GM12878 (cell line): ENCODE data around the gene ADAMTSL3. TPM values are rescaled to one million over a fixed set of nuclear protein-coding genes. Genes with fewer than 3 reads are reported as not detected.

Experiments
- ATAC-seq: fragments of 200-7000 bp; cut with Tn5 transposase; 3 replicates; pipeline ENCODE4 v1.9.1; 2020; ENCODE audit warnings: mild to moderate bottlenecking, moderate library complexity
- BruUV-seq: library from RNA; stranded (reverse); fragments of 400-500 nt; replicated peaks from 2 replicates; lab custom pipeline; 2021; lab: Mats Ljungman, UMichigan
- CTCF ChIA-PET: fragments of 300-600 bp; sonication (Branson Sonifier 250); formaldehyde crosslinking; extraction: SDS; loops from one replicate; lab custom pipeline; 2021; ENCODE audit warnings: inconsistent platforms; lab: Yijun Ruan, JAX
- POLR2A ChIA-PET: fragments of 350-600 bp; formaldehyde crosslinking; extraction: SDS; loops from one replicate; lab custom pipeline; 2021; ENCODE audit warnings: inconsistent platforms; lab: Charles Lee
- RAD21 ChIA-PET: fragments of 300-600 bp; sonication (Branson Sonifier 250); formaldehyde crosslinking; loops from one replicate; lab custom pipeline; 2023; ENCODE audit warnings: antibody characterized with exemption; ENCODE audit not compliant: unreplicated experiment; lab: Charles Lee
- SMC1A ChIA-PET: fragments of 300-600 bp; sonication (Branson Sonifier 250); formaldehyde crosslinking; loops from one replicate; lab custom pipeline; 2023; ENCODE audit not compliant: unreplicated experiment, uncharacterized antibody; lab: Charles Lee
- DNase-seq: peaks from one replicate; pipeline ENCODE4 v3.0.0-alpha.2; 2011; ENCODE audit warnings: low read depth, low spot score
- FAIRE-seq: peaks from 3 replicates; lab custom pipeline; 2011; peaks lifted over from hg19 to GRCh38; lab: Jason Lieb, UNC
- H2AFZ ChIP-seq: 2 replicates; pipeline ENCODE4 v1.6.0; 2011; ENCODE audit warnings: low read depth, low read length, control low read depth; ENCODE audit not compliant: control insufficient read depth
- H3K27ac ChIP-seq: 2 replicates; pipeline ENCODE4 v1.5.1; 2011; ENCODE audit warnings: control low read depth; ENCODE audit not compliant: control insufficient read depth, insufficient read depth
- H3K27me3 ChIP-seq, 2 experiments: replicated peaks in 1 of 2; 2 replicates each; pipeline versions ENCODE4 v1.6.0 to v1.6.1; 2011; ENCODE audit warnings: low read length in 1 of 2; ENCODE audit not compliant: control insufficient read depth in 2 of 2, insufficient read depth in 2 of 2
- H3K36me3 ChIP-seq, 2 experiments: 2 replicates each; pipeline ENCODE4 v1.5.1; 2011; ENCODE audit warnings: low read length in 1 of 2; ENCODE audit not compliant: control insufficient read depth in 2 of 2, insufficient read depth in 2 of 2
- H3K4me1 ChIP-seq: 2 replicates; pipeline ENCODE4 v1.6.1; 2011; ENCODE audit warnings: mild to moderate bottlenecking, low read length, moderate library complexity, mixed read lengths; ENCODE audit not compliant: control insufficient read depth, insufficient read depth
- H3K4me2 ChIP-seq: 2 replicates; pipeline ENCODE4 v1.6.0; 2011; ENCODE audit warnings: control low read depth; ENCODE audit not compliant: control insufficient read depth, insufficient read depth
- H3K4me3 ChIP-seq: fragments of 200-600 bp; sonication (generic); 2 replicates; pipeline ENCODE4 v1.5.1; 2016
- H3K79me2 ChIP-seq: 2 replicates; pipeline ENCODE4 v1.6.0; 2011; ENCODE audit warnings: low read length; ENCODE audit not compliant: control insufficient read depth, insufficient read depth
- H3K9ac ChIP-seq: 2 replicates; pipeline ENCODE4 v1.8.0; 2011; ENCODE audit warnings: low read length, control low read depth, mixed read lengths; ENCODE audit not compliant: control insufficient read depth, insufficient read depth
- H3K9me3 ChIP-seq: replicated peaks from 3 replicates; pipeline ENCODE4 v1.5.1; 2011; ENCODE audit warnings: mild to moderate bottlenecking, low read length; ENCODE audit not compliant: control insufficient read depth, insufficient read depth
- H4K20me1 ChIP-seq: 2 replicates; pipeline ENCODE4 v1.6.0; 2011; ENCODE audit not compliant: control insufficient read depth, insufficient read depth
- BHLHE40 ChIP-seq, 2 experiments: fragments of 450-650 bp in 1 of 2; IDR thresholded peaks; 2 replicates each; pipeline ENCODE4 v1.6.1; 2011 to 2017; ENCODE audit warnings: low read depth in 2 of 2, borderline replicate concordance in 1 of 2, improper control_type of control experiment in 1 of 2, low read length in 1 of 2, mild to moderate bottlenecking in 1 of 2
- EGR1 ChIP-seq, 2 experiments: IDR thresholded peaks; 1 replicate in 1 of 2; 2 replicates in 1 of 2; pipeline ENCODE4 v1.6.1; 2011 to 2012; ENCODE audit warnings: low read depth in 2 of 2, low read length in 2 of 2, borderline replicate concordance in 1 of 2, mild to moderate bottlenecking in 1 of 2, moderate library complexity in 1 of 2
- GATAD2B ChIP-seq: fragments of 450-650 bp; conservative IDR thresholded peaks from 2 replicates; pipeline ENCODE4 v1.6.1; 2017; ENCODE audit warnings: low read depth, mild to moderate bottlenecking, moderate library complexity
- HDGF ChIP-seq: fragments of 450-650 bp; IDR thresholded peaks from 2 replicates; pipeline ENCODE4 v1.6.1; 2016; ENCODE audit warnings: antibody characterized with exemption
- LARP7 ChIP-seq: fragments of 450-650 bp; IDR thresholded peaks from 2 replicates; pipeline ENCODE4 v1.6.1; 2017; ENCODE audit warnings: mild to moderate bottlenecking
- POU2F2 ChIP-seq: IDR thresholded peaks from 3 replicates; pipeline ENCODE4 v1.6.1; 2011; ENCODE audit warnings: low read depth, mild to moderate bottlenecking, low read length, borderline replicate concordance
- RCOR1 ChIP-seq: conservative IDR thresholded peaks from 2 replicates; pipeline ENCODE4 v1.6.1; 2012; ENCODE audit warnings: low read depth, low read length, improper control_type of control experiment
- RFX5 ChIP-seq: IDR thresholded peaks from 2 replicates; pipeline ENCODE4 v1.6.1; 2011; ENCODE audit warnings: low read depth, low read length, improper control_type of control experiment
- SIN3A ChIP-seq: IDR thresholded peaks from 2 replicates; pipeline ENCODE4 v1.6.1; 2012; ENCODE audit warnings: low read depth, low read length, improper control_type of control experiment
- SPI1 ChIP-seq: IDR thresholded peaks from 2 replicates; pipeline ENCODE4 v1.6.1; 2011; ENCODE audit warnings: low read depth, mild to moderate bottlenecking, low read length, moderate library complexity, borderline replicate concordance; ENCODE audit not compliant: insufficient read depth
- STAT1 ChIP-seq: fragments of 450-650 bp; conservative IDR thresholded peaks from 2 replicates; pipeline ENCODE4 v1.6.1; 2014; ENCODE audit warnings: antibody characterized with exemption, mild to moderate bottlenecking
- ZBED1 ChIP-seq: IDR thresholded peaks from 2 replicates; pipeline ENCODE4 v1.6.1; 2016; ENCODE audit warnings: borderline replicate concordance
- WGBS: methylation state at CpG from one replicate; pipeline ENCODE4 v1.1.6; 2016; ENCODE audit warnings: low lambda C conversion rate; ENCODE audit not compliant: insufficient replicate concordance, insufficient coverage; ENCODE audit errors: missing lambda C conversion rate; 5-methylcytosine and 5-hydroxymethylcytosine counted together
- in situ Hi-C: fragments of 300-500 bp; cut with MboI; formaldehyde crosslinking; loops from 9 replicates; pipeline ENCODE4 v1.14.3; 2018; ENCODE audit warnings: mixed read lengths
- intact Hi-C: fragments of 100-400 bp; cut with micrococcal nuclease; formaldehyde crosslinking; loops from one replicate; pipeline ENCODE4 v1.14.2; 2022; ENCODE audit not compliant: unreplicated experiment
- polyA plus RNA-seq, 11 experiments: library from polyadenylated mRNA; depleted of rRNA in 4 of 11; unstranded in 6 of 11; stranded (reverse) in 5 of 11; fragments of >200 nt; fragmentation: Nextera tagmentation in 4 of 11; fragmentation: Illumina TruSeq in 1 of 11; extraction: Ambion mirVana in 4 of 11; extraction: Trizol in 1 of 11; gene quantifications; 1 replicate in 1 of 11; 2 replicates in 10 of 11; pipeline versions ENCODE4 v1.2.1 to v1.2.3, GENCODE V29; 2011 to 2016; ENCODE audit warnings: inconsistent platforms in 2 of 11, missing spikeins in 2 of 11, low read depth in 1 of 11
- total RNA-seq, 4 experiments: library from RNA; depleted of rRNA in 3 of 4; stranded (reverse); fragments of >200 nt in 3 of 4; fragmentation: Illumina TruSeq in 1 of 4; extraction: Trizol in 1 of 4; gene quantifications; 2 replicates each; pipeline versions ENCODE4 v1.2.1 to v1.2.3, GENCODE V29; 2013 to 2021
- TF ChIP-seq, protein P1 (sequence below): fragments of 450-650 bp; IDR thresholded peaks from 2 replicates; pipeline ENCODE4 v1.6.1; 2017; ENCODE audit warnings: mild to moderate bottlenecking, low read depth, inconsistent platforms; ENCODE audit not compliant: poor library complexity, severe bottlenecking

ADAMTSL3 gene
- total and polyA plus RNA-seq, 10 of the 15 experiments (the other 5 are each of a cell fraction or from before 2014, with no cell fraction given) = 0.01 to 0.28 (median 0.13) TPM

DNA sequence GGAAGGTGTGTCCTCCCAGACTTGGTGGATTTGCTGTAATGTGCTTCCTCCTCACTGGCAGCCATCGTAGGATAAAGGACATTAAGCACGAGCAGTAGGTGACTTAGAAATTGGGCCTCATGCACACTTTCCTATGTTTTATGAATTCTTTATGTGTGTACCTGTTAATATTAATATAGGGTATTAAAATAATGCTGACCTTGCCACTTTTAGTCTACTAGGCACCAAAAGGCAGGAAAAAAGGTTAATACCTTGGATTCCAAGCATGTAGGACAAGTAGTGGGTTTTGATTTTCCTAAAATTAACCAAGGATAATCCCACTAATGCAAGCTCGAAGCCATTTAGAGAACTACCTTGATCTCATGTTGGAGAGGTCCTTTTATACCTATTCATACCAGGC, 55.9 kb downstream of the ADAMTSL3 start:
- in situ Hi-C loops = no loop called here
- ChIA-PET POLR2A (no interaction called here), CTCF (interaction anchor here (1.3 kb wide), 1 partner anchor 325 kb away, joined by 4 read pairs; no protein-coding TSS in a partner anchor), RAD21 (no interaction called here)
- no TSS peak for BruUV-seq
- intact Hi-C loops = no loop called here
- H3K79me2 ChIP-seq = no peaks in the 10 kb centered on the region
- H3K4me3 ChIP-seq = no peak overlapping the region
- H4K20me1 ChIP-seq = no peaks in the 10 kb centered on the region
- H3K9ac ChIP-seq = no peak overlapping the region
- H3K4me1 ChIP-seq = no peaks in the 10 kb centered on the region
- 18% methylated on average over 3 of the region's 3 CpGs for WGBS
- no peak overlapping the region for H2AFZ ChIP-seq
- no peaks in the 10 kb centered on the region for H3K36me3 ChIP-seq
- ATAC-seq (no peak), DNase-seq (no peak)
- H3K4me2 ChIP-seq = no peak overlapping the region
- no peak for TF ChIP-seq SPI1
- TF ChIP-seq LARP7 = no peak
- TF ChIP-seq BHLHE40 (IDR thresholded peaks at IDR 0.05; ENCODE audit: borderline replicate concordance in 1 of 2, low read depth in 2 of 2, low read length in 1 of 2) = no peak
- no peak for TF ChIP-seq ZBED1
- no peak for TF ChIP-seq STAT1
- TF ChIP-seq RCOR1 = no peak
- TF ChIP-seq HDGF = no peak
- TF ChIP-seq, protein P1, sequence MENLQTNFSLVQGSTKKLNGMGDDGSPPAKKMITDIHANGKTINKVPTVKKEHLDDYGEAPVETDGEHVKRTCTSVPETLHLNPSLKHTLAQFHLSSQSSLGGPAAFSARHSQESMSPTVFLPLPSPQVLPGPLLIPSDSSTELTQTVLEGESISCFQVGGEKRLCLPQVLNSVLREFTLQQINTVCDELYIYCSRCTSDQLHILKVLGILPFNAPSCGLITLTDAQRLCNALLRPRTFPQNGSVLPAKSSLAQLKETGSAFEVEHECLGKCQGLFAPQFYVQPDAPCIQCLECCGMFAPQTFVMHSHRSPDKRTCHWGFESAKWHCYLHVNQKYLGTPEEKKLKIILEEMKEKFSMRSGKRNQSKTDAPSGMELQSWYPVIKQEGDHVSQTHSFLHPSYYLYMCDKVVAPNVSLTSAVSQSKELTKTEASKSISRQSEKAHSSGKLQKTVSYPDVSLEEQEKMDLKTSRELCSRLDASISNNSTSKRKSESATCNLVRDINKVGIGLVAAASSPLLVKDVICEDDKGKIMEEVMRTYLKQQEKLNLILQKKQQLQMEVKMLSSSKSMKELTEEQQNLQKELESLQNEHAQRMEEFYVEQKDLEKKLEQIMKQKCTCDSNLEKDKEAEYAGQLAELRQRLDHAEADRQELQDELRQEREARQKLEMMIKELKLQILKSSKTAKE = no peak
- no peak for TF ChIP-seq SIN3A
- no peak for TF ChIP-seq EGR1 (IDR thresholded peaks at IDR 0.05; ENCODE audit: borderline replicate concordance in 1 of 2, low read depth in 2 of 2, low read length in 2 of 2)
- TF ChIP-seq RFX5 = no peak
- TF ChIP-seq GATAD2B = no peak
- no peak for TF ChIP-seq POU2F2
- TF ChIP-seq, all 136 proteins: peak for 0
- SMC1A ChIA-PET = interaction anchor here (0.7 kb wide), 1 partner anchor 43 kb away, joined by 3 read pairs; no protein-coding TSS in a partner anchor
- Histone ChIP-seq H3K27ac (no peak overlapping the region), H3K27me3 (0 out of 4 replicates have a peak, but pooled peaks cover 0 to 2% of the 10 kb centered on the region in 2 experiments), H3K9me3 (no peaks in the 10 kb centered on the region)
- no peak for FAIRE-seq
